HG02840 (cell line): ENCODE results near the gene CCDC197.

ENCODE experiments used
- ATAC-seq: cut with Tn5 transposase; IDR thresholded peaks from one replicate; pipeline ENCODE4 v1.9.1; 2021; ENCODE audit warnings: mild to moderate bottlenecking, moderate library complexity, moderate number of reproducible peaks; ENCODE audit not compliant: unreplicated experiment, low FRiP score

The CCDC197 gene

GRCh38 chr14:94021416-94022157 lies 24.5 kb downstream of the CCDC197 start:
- ATAC-seq = no peak

GRCh38 chr14:94022532-94023411 lies 25.7 kb downstream of the CCDC197 start:
- no peak for ATAC-seq

- no peak for ATAC-seq
Observed at GRCh38 chr14:94024549-94024948, 27.4 kb downstream of the CCDC197 start.

GRCh38 chr14:94025720-94026119 lies 28.6 kb downstream of the CCDC197 start:
- ATAC-seq = no peak

GRCh38 chr14:94026173-94026888 lies 29.2 kb downstream of the CCDC197 start, which contains the start of gene OTUB2:
Gene OTUB2 (plus strand): TSS chr14:94026340. CDS start chr14:94026538, 198 bp downstream.
- peak; percentile 99 for ATAC-seq

- no peak for ATAC-seq
Observed at GRCh38 chr14:94026889-94027469, 29.9 kb downstream of the CCDC197 start.

- ATAC-seq = no peak
Observed at GRCh38 chr14:94027566-94028449, 30.7 kb downstream of the CCDC197 start.

- no peak for ATAC-seq
Observed at GRCh38 chr14:94028450-94028826, 31.3 kb downstream of the CCDC197 start.

GRCh38 chr14:94029265-94029664 lies 32.2 kb downstream of the CCDC197 start:
- no peak for ATAC-seq

- ATAC-seq = no peak
Observed at GRCh38 chr14:94029671-94030203, 32.6 kb downstream of the CCDC197 start.

GRCh38 chr14:94030571-94030970 lies 33.5 kb downstream of the CCDC197 start:
- no peak for ATAC-seq

- ATAC-seq = no peak
Observed at GRCh38 chr14:94031161-94031882, 34.2 kb downstream of the CCDC197 start.

- no peak for ATAC-seq
Observed at GRCh38 chr14:94031883-94032279, 34.8 kb downstream of the CCDC197 start.

GRCh38 chr14:94034886-94035285 lies 37.8 kb downstream of the CCDC197 start:
- ATAC-seq = no peak

GRCh38 chr14:94036313-94037167 lies 39.4 kb downstream of the CCDC197 start:
- no peak for ATAC-seq

GRCh38 chr14:94037954-94038353 lies 40.9 kb downstream of the CCDC197 start:
- no peak for ATAC-seq

- ATAC-seq = no peak
Observed at GRCh38 chr14:94038510-94038909, 41.4 kb downstream of the CCDC197 start.
